ENCODE data around the gene TMEM119.

GRCh38 chr12:108586306-108586705 lies 11.6 kb downstream of the TMEM119 start:
- no peak for TF ChIP-seq POLR2A (IDR thresholded peaks at IDR 0.05)
- TF ChIP-seq CTCF (IDR thresholded peaks at IDR 0.05): no peak
